ENCODE results near the gene GAA. TPM values are rescaled to one million over a fixed set of nuclear protein-coding genes. Genes with fewer than 3 reads are reported as not detected.

Gene GAA
- total RNA-seq, 1 donor from 2014 or later: 91.6 TPM

DNA sequence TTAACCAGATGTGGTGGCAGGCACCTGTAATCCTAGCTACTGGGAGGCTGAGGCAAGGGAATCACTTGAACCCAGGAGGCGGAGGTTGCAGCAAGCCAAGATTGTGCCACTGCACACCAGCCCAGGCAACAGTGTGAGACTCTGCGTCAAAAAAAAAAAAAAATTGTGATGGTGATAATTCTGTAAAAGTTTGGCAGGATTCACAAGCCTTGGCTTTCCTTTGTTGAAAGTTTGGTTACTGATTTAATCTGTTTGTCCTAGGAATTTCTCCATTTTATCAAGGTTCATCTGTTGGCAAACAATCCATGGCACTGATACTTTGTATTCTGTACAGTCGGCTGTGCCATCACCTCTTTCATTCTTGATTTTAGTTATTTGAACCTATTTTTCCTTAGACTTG, 29.6 kb downstream of the GAA start:
- Histone ChIP-seq H3K36me3 (peaks cover 26 to 32% of the 10 kb centered on the region in 2 donors), H3K27me3 (no peaks in the 10 kb centered on the region), H3K4me1 (no peaks in the 10 kb centered on the region), H3K9me3 (no peaks in the 10 kb centered on the region), H3K27ac (no peak overlapping the region), H3K4me3 (no peak overlapping the region)
- no peak for DNase-seq (ENCODE audit: low spot score in 2 of 2)
- intact Hi-C loops (cut with DNase I): no loop called here
- TF ChIP-seq, protein P1, sequence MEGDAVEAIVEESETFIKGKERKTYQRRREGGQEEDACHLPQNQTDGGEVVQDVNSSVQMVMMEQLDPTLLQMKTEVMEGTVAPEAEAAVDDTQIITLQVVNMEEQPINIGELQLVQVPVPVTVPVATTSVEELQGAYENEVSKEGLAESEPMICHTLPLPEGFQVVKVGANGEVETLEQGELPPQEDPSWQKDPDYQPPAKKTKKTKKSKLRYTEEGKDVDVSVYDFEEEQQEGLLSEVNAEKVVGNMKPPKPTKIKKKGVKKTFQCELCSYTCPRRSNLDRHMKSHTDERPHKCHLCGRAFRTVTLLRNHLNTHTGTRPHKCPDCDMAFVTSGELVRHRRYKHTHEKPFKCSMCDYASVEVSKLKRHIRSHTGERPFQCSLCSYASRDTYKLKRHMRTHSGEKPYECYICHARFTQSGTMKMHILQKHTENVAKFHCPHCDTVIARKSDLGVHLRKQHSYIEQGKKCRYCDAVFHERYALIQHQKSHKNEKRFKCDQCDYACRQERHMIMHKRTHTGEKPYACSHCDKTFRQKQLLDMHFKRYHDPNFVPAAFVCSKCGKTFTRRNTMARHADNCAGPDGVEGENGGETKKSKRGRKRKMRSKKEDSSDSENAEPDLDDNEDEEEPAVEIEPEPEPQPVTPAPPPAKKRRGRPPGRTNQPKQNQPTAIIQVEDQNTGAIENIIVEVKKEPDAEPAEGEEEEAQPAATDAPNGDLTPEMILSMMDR (IDR thresholded peaks at IDR 0.05): no peak

DNA sequence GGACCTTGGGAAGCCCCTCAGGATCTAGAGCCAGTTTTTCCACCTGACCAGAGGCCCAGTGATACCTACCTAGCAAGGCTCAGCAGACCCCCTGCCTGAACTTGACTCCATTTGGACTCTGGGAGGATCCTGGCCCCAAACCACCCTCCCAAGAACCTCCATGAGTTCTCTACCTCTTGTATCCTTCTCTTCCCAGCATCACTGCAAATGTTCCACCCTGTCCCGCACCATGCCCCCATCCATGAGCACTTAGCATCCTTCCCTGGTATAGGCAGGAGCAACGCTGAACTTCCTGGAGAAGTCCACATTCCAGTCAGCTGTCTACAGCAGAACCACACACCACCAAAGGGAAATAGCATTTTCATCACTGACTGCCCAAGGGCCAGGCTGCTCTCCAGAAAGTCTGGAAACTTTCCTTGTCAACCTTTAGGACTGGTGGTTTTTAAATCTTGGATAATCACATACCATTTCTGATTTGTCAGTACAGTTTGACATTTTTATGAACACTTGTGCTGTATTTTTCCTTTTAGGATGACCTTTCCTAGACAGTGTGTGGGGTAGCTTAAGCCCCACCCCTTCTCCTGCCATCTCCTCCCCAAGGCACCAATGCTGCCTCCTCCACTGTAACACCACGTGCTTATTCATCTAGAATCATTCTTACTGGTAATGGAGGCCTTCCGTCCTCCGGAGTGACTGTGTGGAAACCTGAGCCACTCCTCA, 31.7 kb downstream of the GAA start:
- Histone ChIP-seq H3K36me3 (peaks cover 46 to 53% of the 10 kb centered on the region in 2 donors), H3K27me3 (no peaks in the 10 kb centered on the region), H3K4me3 (no peak overlapping the region), H3K27ac (no peak overlapping the region), H3K9me3 (no peaks in the 10 kb centered on the region), H3K4me1 (no peaks in the 10 kb centered on the region)
- intact Hi-C loops (cut with DNase I): no loop called here
- TF ChIP-seq, protein P1 (IDR thresholded peaks at IDR 0.05): no peak
- no peak for DNase-seq (ENCODE audit: low spot score in 2 of 2)

- Histone ChIP-seq H3K9me3 (no peaks in the 10 kb centered on the region), H3K4me1 (no peaks in the 10 kb centered on the region), H3K36me3 (peaks cover 51 to 58% of the 10 kb centered on the region in 2 donors), H3K27me3 (no peaks in the 10 kb centered on the region), H3K27ac (no peak overlapping the region), H3K4me3 (no peak overlapping the region)
- intact Hi-C loops (cut with DNase I): no loop called here
- no peak for DNase-seq (ENCODE audit: low spot score in 2 of 2)
- TF ChIP-seq, protein P1 (IDR thresholded peaks at IDR 0.05): no peak
Observed at GRCh38 chr17:80133626-80133970, 32.2 kb downstream of the GAA start.

DNA sequence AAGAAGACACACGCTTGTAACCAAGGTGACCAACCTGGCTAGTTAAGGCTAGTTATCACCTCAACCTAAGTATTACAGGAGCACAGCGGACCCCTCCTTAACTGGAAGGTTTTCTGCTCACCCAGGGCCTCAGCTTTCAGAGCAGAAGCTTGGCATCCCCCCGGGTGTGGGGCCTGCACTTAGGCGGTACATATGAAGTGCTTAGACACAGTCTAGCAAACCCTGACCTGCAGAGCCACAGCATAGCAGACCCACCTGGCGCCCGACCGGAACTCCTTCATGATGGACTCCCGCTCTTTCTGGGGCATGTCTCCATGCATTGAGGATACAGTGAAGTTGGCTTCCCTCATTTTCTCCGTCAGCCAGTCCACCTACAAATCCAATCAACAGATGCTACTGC, 35.8 kb downstream of the GAA start:
- Histone ChIP-seq H3K4me1 (no peaks in the 10 kb centered on the region), H3K27me3 (no peaks in the 10 kb centered on the region), H3K4me3 (no peak overlapping the region), H3K9me3 (no peaks in the 10 kb centered on the region), H3K36me3 (peaks cover 86 to 93% of the 10 kb centered on the region in 2 donors), H3K27ac (no peak overlapping the region)
- TF ChIP-seq, protein P1 (IDR thresholded peaks at IDR 0.05): no peak
- intact Hi-C loops (cut with DNase I): no loop called here
- DNase-seq (ENCODE audit: low spot score in 2 of 2): no peak

DNA sequence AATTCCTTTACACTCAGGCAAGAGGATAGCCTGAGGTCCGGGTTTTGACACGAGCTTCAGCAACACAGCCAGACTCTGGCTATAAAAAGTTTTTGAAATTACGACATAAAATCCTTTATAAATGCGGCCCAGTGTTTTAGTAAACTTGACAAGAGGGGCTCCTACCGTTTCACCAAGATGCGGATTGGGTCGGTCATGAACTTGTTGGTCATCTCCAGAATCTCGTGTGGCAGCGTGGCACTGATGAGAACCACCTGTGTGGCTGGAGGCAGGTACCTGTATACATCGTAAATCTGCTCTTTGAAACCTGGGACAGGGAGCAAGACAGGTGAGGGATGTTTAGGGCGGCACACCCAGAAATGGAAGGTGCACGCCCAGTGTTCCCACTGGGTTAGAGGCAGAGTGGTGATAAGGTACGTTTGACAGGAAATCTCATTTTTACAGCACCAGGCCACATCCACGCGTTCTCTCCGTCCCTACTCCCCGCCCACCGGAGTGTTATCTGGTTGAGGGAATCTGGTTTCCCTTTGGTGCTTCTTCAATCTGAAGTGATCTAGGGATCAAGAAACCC, 37.6 kb downstream of the GAA start:
- H3K9me3 ChIP-seq: no peaks in the 10 kb centered on the region
- no peak for DNase-seq (ENCODE audit: low spot score in 2 of 2)
- TF ChIP-seq, protein P1 (IDR thresholded peaks at IDR 0.05): no peak
- intact Hi-C loops (cut with DNase I): no loop called here
- H3K4me3 ChIP-seq: no peak overlapping the region
- no peaks in the 10 kb centered on the region for H3K4me1 ChIP-seq
- H3K27me3 ChIP-seq: no peaks in the 10 kb centered on the region
- no peak overlapping the region for H3K27ac ChIP-seq
- peaks cover 98% of the 10 kb centered on the region in 2 donors for H3K36me3 ChIP-seq
